GM18951 (cell line): ENCODE results near the gene SLC25A53.
"Not testable (repeated sequence)": the region's sequence is repeated elsewhere in the genome, so short reads cannot be mapped to it uniquely, and the experiment has no call there.

Experiments used
- POLR2A ChIP-seq: IDR thresholded peaks from 4 replicates; pipeline ENCODE4 v1.6.1; 2011; ENCODE audit warnings: mild to moderate bottlenecking; ENCODE audit not compliant: insufficient read length, insufficient read depth; ENCODE audit errors: extremely low read depth
- in situ Hi-C: fragments of 300-500 bp; cut with MboI; formaldehyde crosslinking; loops from one replicate; pipeline ENCODE4 v1.12.0; 2022; ENCODE audit warnings: low sequenced_read_pairs, mixed read lengths, inconsistent platforms; ENCODE audit not compliant: unreplicated experiment

SLC25A53 gene

GRCh38 chrX:104113222-104113965, 43.4 kb downstream of the SLC25A53 start:
- in situ Hi-C loops = no loop called here

DNA sequence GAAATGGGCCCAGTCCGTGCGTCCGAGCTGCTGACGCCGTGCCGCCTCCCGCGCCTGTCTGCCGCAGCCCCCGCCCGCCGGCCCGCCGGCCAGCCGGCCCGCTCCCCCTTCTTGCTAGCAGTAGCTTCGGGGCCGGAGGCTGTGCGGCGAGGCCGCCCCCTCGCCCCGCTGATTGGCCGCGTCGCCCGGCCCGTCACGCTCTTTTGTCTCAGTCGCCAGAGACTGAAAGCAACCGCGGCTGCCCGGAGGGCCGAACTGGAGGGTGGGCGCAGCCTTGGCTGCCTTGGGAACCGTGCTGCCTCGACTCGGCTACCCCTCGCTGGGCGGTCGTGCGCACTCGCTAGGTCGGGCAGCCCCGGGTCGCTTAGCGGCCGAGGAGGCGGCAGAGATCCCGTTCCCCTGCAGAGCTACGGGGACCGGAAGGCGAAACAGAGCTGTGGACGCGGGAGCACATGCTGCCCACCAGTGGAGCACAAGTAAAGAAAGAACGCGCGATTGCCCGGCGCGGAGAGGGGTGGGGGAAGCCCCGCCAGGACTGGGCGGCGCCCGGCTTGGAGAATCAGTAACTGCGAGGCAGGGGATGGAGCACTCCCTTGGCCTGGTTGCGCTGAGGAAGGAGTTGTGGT, 44.4 kb downstream of the SLC25A53 start, which contains the start of gene ZCCHC18:
TSS of gene ZCCHC18 (plus strand) at position 198 of the 626 bp plus-strand sequence. CDS start 1,589 bp downstream, outside the sequence.
- in situ Hi-C loops = no loop called here
- TF ChIP-seq POLR2A = peak; percentile 63

More at GRCh38 chrX:104113222-104113965, 43.4 kb downstream of the SLC25A53 start:
- TF ChIP-seq POLR2A = no peak

DNA sequence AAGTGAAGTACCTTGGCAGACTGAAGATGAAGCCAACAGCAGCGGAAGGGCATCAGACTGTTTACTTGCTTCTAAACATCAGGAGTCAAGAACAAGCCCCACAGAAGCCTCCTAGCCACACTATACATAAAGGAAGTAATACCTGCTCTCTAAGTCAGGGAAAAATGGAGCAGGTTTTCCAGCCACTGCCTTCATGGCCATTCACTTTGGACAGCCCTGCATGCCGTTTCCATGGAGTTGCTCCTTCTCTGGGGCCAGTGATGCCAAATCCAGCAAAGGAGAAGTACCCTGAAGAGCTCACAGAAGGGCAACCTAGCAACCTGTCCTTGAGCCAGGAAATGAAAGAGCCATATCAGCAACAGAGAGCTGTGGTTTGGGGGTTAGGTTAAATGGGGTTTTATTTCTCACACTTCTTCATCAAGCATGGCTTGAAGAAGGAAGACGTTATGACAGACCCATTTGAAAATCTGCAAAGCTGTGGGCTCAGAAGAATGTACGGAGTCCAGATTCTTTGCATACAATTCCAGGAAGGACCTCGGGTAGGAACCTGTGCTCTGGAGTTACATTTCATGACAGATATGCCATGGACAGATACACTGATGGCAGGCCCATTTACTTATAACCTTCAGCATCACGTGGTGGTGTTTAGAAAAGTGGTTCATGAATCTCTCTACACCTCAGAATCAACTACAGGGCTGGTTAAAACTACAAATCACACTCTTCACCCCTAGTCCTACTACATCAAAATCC, 46.1 kb downstream of the SLC25A53 start:
- in situ Hi-C loops = not testable (repeated sequence)

GRCh38 chrX:104108955-104109354, 47.9 kb downstream of the SLC25A53 start:
- in situ Hi-C loops = no loop called here
- no peak for TF ChIP-seq POLR2A

DNA sequence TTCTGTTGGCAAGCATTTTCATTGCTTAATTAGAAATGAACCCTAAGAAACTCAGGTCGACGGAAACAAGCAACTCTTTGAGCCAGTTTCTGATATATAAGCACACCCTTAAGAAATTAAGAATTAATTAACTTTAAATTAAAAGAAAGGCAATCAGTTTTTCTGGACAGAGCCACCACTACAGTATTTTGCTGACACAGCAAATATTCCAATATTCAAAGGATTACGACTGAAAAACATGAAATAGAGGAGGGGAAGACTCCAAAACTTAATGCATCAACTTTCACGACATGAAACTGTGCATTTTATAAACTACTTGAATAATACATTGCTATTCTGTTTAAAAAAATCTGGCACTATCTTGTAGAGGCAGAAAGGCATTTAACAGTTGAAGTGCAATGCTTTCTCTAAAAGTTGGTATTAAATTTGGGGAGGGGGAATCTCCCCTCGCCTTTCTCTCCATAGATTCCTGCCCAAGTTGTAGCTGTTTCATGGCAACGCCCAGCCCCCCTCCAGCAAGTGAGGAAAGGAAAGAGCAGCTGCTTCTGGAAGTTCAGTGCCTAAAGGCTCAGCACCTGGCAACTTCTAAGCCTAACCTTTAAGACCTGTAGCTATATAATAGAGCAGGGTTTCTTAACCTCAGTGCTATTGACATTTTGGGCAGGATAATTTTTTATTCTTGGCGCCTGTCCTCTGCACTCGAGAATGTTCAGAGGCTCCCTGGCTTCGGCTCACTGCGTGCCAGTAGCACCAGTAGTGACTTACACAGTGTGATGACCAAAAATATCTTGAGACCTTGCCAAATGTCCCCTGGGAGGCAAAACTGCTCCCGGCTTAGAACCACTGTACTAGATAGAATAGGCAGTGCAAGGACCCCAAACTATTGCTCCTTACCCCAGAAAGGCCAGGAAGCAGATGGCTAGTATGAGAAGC, 51.2 kb downstream of the SLC25A53 start:
- in situ Hi-C loops = no loop called here
- TF ChIP-seq POLR2A = no peak

- TF ChIP-seq POLR2A = no peak
- in situ Hi-C loops = no loop called here
These were observed 52.1 kb downstream of the SLC25A53 start for GRCh38 chrX:104104676-104105075.

GRCh38 chrX:104098919-104099318, 57.9 kb downstream of the SLC25A53 start:
- in situ Hi-C loops = no loop called here
- no peak for TF ChIP-seq POLR2A

GRCh38 chrX:104098151-104098808, 58.5 kb downstream of the SLC25A53 start:
- TF ChIP-seq POLR2A = no peak
- in situ Hi-C loops = no loop called here

- in situ Hi-C loops = no loop called here
- no peak for TF ChIP-seq POLR2A
These were observed 70.9 kb downstream of the SLC25A53 start for GRCh38 chrX:104085919-104086318.

GRCh38 chrX:104085477-104085876, 71.3 kb downstream of the SLC25A53 start:
- in situ Hi-C loops = no loop called here
- no peak for TF ChIP-seq POLR2A

DNA sequence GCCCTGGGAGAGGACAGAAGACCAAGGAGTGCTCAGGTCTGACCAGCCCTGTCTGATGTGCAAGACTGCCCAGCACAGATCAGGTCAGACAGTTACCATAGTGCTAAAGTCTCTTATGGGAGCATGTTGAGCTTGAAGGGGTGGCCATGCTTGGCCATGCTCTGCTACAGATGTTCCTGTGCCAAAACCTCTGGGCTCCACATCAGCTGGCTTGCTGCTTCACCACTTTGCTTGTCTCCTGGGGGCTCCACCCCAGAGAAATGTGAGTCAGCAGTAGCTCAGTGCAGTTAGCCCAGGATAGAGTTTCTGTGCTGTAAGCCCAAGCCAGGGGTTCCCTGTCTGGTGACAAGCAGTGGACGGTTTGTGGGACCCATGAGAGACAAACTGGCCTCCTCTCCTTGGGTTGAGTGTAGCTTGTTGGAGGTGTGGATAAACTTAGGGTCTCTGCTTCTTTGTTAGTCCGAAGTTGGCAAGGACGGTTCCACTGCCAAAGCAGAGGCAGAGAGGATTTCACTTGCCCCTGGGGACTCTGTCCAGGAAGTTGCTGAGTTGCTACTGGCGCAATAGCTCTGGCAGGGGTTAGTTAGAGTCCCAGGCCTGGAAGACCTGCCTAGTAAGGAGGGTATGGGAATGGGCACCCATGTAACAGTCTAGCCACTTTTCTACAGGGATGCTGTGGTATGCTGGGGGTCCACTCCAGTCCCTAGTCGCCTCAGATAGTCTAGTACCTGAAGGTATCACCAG, 72.1 kb downstream of the SLC25A53 start:
- TF ChIP-seq POLR2A = no peak
- in situ Hi-C loops = no loop called here
